AG09319 (cell line): ENCODE measurements around the gene ARHGEF26.

Source experiments
- DNase-seq: peaks from one replicate; pipeline ENCODE4 v3.0.0-alpha.2; 2010; ENCODE audit warnings: low read depth; ENCODE audit errors: extremely low read depth
- TF ChIP-seq, protein P1 (sequence below): IDR thresholded peaks from 2 replicates; pipeline ENCODE4 v1.5.1; 2011; ENCODE audit warnings: low read depth, mild to moderate bottlenecking, inconsistent platforms, low read length, moderate library complexity

Gene ARHGEF26

GRCh38 chr3:154129625-154130024 lies 8.4 kb downstream of the ARHGEF26 start:
- no peak for DNase-seq
- TF ChIP-seq, protein P1, sequence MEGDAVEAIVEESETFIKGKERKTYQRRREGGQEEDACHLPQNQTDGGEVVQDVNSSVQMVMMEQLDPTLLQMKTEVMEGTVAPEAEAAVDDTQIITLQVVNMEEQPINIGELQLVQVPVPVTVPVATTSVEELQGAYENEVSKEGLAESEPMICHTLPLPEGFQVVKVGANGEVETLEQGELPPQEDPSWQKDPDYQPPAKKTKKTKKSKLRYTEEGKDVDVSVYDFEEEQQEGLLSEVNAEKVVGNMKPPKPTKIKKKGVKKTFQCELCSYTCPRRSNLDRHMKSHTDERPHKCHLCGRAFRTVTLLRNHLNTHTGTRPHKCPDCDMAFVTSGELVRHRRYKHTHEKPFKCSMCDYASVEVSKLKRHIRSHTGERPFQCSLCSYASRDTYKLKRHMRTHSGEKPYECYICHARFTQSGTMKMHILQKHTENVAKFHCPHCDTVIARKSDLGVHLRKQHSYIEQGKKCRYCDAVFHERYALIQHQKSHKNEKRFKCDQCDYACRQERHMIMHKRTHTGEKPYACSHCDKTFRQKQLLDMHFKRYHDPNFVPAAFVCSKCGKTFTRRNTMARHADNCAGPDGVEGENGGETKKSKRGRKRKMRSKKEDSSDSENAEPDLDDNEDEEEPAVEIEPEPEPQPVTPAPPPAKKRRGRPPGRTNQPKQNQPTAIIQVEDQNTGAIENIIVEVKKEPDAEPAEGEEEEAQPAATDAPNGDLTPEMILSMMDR, result no peak

GRCh38 chr3:154130540-154130939 lies 9.3 kb downstream of the ARHGEF26 start:
- TF ChIP-seq, protein P1, result no peak
- no peak for DNase-seq

- DNase-seq, result no peak
- TF ChIP-seq, protein P1, result no peak
These were observed 10.6 kb downstream of the ARHGEF26 start for GRCh38 chr3:154131830-154132229.

DNA sequence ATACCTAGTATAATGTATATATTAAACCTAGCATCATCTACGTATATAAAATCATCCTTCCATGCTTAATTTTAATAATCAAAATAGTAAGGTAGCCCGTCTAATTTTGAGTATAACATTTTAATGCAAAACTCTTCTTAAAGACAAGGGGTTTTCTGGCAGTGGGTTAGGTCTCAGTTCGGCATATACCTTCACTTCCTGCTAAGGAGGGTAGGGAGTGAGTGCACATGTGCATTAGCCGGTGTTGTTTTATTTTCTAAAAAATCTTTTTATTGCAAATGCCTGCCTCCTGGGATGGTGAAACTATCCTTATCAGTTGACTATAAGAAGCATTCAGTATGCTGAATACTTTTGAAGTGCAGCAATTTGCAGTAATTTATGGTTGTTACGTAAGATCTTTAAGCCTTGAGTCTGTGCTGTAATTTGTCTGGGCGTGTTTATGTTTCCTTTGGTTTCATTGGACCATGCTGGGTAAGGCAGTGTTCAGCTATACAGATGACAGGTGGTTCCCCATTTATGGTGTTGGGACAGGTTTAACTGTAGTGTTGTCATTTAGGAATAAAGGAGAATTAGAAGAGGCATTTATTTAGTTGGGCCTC lies 11.7 kb downstream of the ARHGEF26 start:
- TF ChIP-seq, protein P1, result no peak
- DNase-seq, result no peak

DNA sequence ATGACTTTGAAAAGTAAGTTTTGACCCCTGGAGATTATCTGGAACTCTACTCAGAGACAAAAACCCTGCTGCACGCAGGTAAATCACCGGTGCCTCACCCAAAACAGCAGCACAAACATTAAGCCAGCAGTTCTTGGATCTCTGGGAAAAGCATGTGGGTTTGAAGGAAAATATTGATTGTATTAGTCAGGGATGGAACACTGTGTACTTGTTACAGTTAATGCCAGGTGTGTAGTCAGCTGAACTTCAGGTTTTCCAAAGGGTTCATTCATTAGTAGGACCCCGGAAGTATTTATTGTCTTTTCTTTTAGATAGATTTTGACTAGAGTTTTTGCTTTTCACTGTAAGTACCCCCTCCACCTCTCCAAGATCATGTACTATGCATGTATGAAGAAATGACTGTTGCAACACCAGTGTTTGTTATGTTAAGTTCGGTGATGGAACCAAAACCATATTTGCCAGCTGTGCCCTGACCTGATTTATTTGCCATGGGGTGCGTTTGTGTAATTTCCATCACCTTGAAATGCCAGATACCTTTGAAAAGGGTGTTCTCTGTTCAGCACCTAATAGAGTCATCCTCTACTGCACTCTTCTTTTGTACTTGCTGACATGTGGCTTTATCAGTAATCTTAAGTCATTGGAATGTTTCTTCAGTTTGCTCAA lies 14.5 kb downstream of the ARHGEF26 start:
- no peak for DNase-seq
- TF ChIP-seq, protein P1, result no peak

- no peak for DNase-seq
- TF ChIP-seq, protein P1, result no peak
These were observed 15.8 kb downstream of the ARHGEF26 start for GRCh38 chr3:154137036-154137435.

DNA sequence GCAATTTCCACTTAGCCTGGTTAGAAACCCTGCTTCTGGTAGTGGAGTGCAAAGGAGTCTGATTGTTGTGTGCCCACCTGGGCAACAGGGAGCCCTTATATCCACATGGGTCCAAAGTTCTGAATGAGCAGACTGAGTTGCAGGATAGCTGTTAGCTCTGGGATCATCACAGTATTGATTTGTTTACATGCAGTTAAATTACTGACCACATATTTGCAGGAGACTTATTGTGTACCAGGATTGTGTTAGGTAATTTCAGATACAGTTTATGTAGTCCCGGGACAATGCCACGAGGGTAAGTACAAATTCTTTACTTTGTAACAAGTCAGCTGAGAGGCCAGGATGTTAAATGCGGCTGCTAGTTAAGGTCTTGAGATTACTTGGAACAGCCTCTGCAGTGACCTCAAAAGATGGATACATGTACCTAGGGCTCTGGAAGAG lies 18.8 kb downstream of the ARHGEF26 start:
- TF ChIP-seq, protein P1, result no peak
- DNase-seq, result no peak
